ENCODE measurements around the gene MAPRE3. TPM values are rescaled to one million over a fixed set of nuclear protein-coding genes. Genes with fewer than 3 reads are reported as not detected.

MAPRE3 gene
- total RNA-seq, 1 experiment from 2014 or later, result 10.3 TPM

- no peak for TF ChIP-seq ZNF396 (CRISPR knock-in tag; IDR thresholded peaks at IDR 0.05; ENCODE audit: borderline replicate concordance)
- TF ChIP-seq, protein P1, sequence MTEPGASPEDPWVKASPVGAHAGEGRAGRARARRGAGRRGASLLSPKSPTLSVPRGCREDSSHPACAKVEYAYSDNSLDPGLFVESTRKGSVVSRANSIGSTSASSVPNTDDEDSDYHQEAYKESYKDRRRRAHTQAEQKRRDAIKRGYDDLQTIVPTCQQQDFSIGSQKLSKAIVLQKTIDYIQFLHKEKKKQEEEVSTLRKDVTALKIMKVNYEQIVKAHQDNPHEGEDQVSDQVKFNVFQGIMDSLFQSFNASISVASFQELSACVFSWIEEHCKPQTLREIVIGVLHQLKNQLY (CRISPR knock-in tag; IDR thresholded peaks at IDR 0.05), result no peak
These were observed 24.3 kb upstream of the MAPRE3 start (continued) for GRCh38 chr2:26945991-26946750.

- peaks cover 28% of the 10 kb centered on the region for H3K27me3 Mint-ChIP-seq (ENCODE audit: low read depth)
- H3K27ac Mint-ChIP-seq, result no peak overlapping the region
- no peaks in the 10 kb centered on the region for H3K9me3 Mint-ChIP-seq
- peaks cover 15% of the 10 kb centered on the region for H3K4me1 Mint-ChIP-seq
- H3K4me3 Mint-ChIP-seq, result no peak overlapping the region
- ATAC-seq, result no peak
- H3K36me3 Mint-ChIP-seq, result no peaks in the 10 kb centered on the region
- ChIA-PET POLR2A (no interaction called here), CTCF (interaction anchor here (0.7 to 11.9 kb wide), 2 partner anchors 15 to 100 kb away, joined by 3 to 315 read pairs; partner anchors contain the start of gene DPYSL5)
- no peak for DNase-seq (ENCODE audit: low spot score)
- TF ChIP-seq, protein P2, sequence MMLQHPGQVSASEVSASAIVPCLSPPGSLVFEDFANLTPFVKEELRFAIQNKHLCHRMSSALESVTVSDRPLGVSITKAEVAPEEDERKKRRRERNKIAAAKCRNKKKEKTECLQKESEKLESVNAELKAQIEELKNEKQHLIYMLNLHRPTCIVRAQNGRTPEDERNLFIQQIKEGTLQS (CRISPR knock-in tag; conservative IDR thresholded peaks at IDR 0.05), result no peak
- TF ChIP-seq TEAD1 (CRISPR knock-in tag; IDR thresholded peaks at IDR 0.05) (no peak), ZNF263 (CRISPR knock-in tag; IDR thresholded peaks at IDR 0.05; ENCODE audit: low read depth) (no peak), ZNF671 (CRISPR knock-in tag; IDR thresholded peaks at IDR 0.05) (no peak), PRRX2 (CRISPR knock-in tag; IDR thresholded peaks at IDR 0.05) (no peak), NR3C1 (CRISPR knock-in tag; conservative IDR thresholded peaks at IDR 0.05; ENCODE audit: low read depth) (no peak), FOXP4 (CRISPR knock-in tag; IDR thresholded peaks at IDR 0.05) (no peak), ZMAT4 (CRISPR knock-in tag; IDR thresholded peaks at IDR 0.05) (no peak), CREB1 (CRISPR knock-in tag; IDR thresholded peaks at IDR 0.05) (no peak), ZNF121 (CRISPR knock-in tag; IDR thresholded peaks at IDR 0.05) (no peak), ESRRA (CRISPR knock-in tag; IDR thresholded peaks at IDR 0.05; ENCODE audit: borderline replicate concordance) (no peak)
- TF ChIP-seq, protein P3, sequence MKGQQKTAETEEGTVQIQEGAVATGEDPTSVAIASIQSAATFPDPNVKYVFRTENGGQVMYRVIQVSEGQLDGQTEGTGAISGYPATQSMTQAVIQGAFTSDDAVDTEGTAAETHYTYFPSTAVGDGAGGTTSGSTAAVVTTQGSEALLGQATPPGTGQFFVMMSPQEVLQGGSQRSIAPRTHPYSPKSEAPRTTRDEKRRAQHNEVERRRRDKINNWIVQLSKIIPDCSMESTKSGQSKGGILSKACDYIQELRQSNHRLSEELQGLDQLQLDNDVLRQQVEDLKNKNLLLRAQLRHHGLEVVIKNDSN (CRISPR knock-in tag; IDR thresholded peaks at IDR 0.05), result no peak
These were observed 23.3 kb upstream of the MAPRE3 start for GRCh38 chr2:26946841-26947784.

- Mint-ChIP-seq H3K9me3 (no peaks in the 10 kb centered on the region), H3K36me3 (no peaks in the 10 kb centered on the region), H3K27ac (no peak overlapping the region), H3K4me1 (0 out of 2 replicates have a peak, but pooled peaks cover 2% of the 10 kb centered on the region), H3K27me3 (ENCODE audit: low read depth) (peaks cover 11% of the 10 kb centered on the region), H3K4me3 (no peak overlapping the region)
- ChIA-PET POLR2A (no interaction called here), CTCF (no interaction called here)
- no peak for DNase-seq (ENCODE audit: low spot score)
- ATAC-seq, result no peak
- TF ChIP-seq ESRRA (CRISPR knock-in tag; IDR thresholded peaks at IDR 0.05; ENCODE audit: borderline replicate concordance) (no peak), CREM (CRISPR knock-in tag; IDR thresholded peaks at IDR 0.05) (no peak), MYBL2 (CRISPR knock-in tag; IDR thresholded peaks at IDR 0.05) (no peak), ZNF219 (CRISPR knock-in tag; IDR thresholded peaks at IDR 0.05; ENCODE audit: borderline replicate concordance) (no peak), NR3C1 (CRISPR knock-in tag; conservative IDR thresholded peaks at IDR 0.05; ENCODE audit: low read depth) (no peak), ZBTB21 (CRISPR knock-in tag; IDR thresholded peaks at IDR 0.05; ENCODE audit: borderline replicate concordance) (no peak), MXD4 (CRISPR knock-in tag; IDR thresholded peaks at IDR 0.05; ENCODE audit: borderline replicate concordance) (no peak), NFE2L1 (CRISPR knock-in tag; IDR thresholded peaks at IDR 0.05) (no peak)
These were observed 21.6 kb upstream of the MAPRE3 start for GRCh38 chr2:26948800-26949199.

Data from WTC11 (cell line).